ENCODE measurements around the gene DRC1. TPM values are rescaled to one million over a fixed set of nuclear protein-coding genes. Genes with fewer than 3 reads are reported as not detected.

Gene DRC1
- total RNA-seq, 1 donor from 2014 or later: not detected

- H3K4me1 ChIP-seq: peaks cover 7% of the 10 kb centered on the region
- intact Hi-C loops (cut with DNase I): no loop called here
Measured at GRCh38 chr2:26479789-26480565, 78.3 kb downstream of the DRC1 start.

GRCh38 chr2:26480566-26481423, 79.1 kb downstream of the DRC1 start:
- DNase-seq (ENCODE audit: extremely low spot score in 2 of 2): no peak
- H3K27ac ChIP-seq: no peak overlapping the region
- intact Hi-C loops (cut with DNase I): no loop called here
- no peak overlapping the region for H3K4me3 ChIP-seq
- H3K4me1 ChIP-seq: peaks cover 7% of the 10 kb centered on the region
- no peaks in the 10 kb centered on the region for H3K27me3 ChIP-seq
- no peaks in the 10 kb centered on the region for H3K36me3 ChIP-seq
- H3K9me3 ChIP-seq: no peaks in the 10 kb centered on the region
- TF ChIP-seq POLR2AphosphoS5 (IDR thresholded peaks at IDR 0.05; ENCODE audit: insufficient read depth in 1 of 2, low read depth in 1 of 2) (no peak), CTCF (IDR thresholded peaks at IDR 0.05) (no peak), POLR2A (IDR thresholded peaks at IDR 0.05) (no peak)

More at GRCh38 chr2:26479789-26480565, 78.3 kb downstream of the DRC1 start:
- DNase-seq (ENCODE audit: extremely low spot score in 2 of 2): no peak
- H3K27me3 ChIP-seq: no peaks in the 10 kb centered on the region
- H3K36me3 ChIP-seq: no peaks in the 10 kb centered on the region
- H3K27ac ChIP-seq: no peak overlapping the region
- H3K9me3 ChIP-seq: no peaks in the 10 kb centered on the region
- H3K4me3 ChIP-seq: no peak overlapping the region
- TF ChIP-seq POLR2AphosphoS5 (IDR thresholded peaks at IDR 0.05; ENCODE audit: insufficient read depth in 1 of 2, low read depth in 1 of 2): no peak
- TF ChIP-seq CTCF (IDR thresholded peaks at IDR 0.05): no peak
- no peak for TF ChIP-seq POLR2A (IDR thresholded peaks at IDR 0.05)

GRCh38 chr2:26481706-26482105, 80.0 kb downstream of the DRC1 start:
- no peak for DNase-seq (ENCODE audit: extremely low spot score in 2 of 2)
- H3K27ac ChIP-seq: no peak overlapping the region
- H3K4me1 ChIP-seq: peaks cover 7% of the 10 kb centered on the region
- H3K27me3 ChIP-seq: no peaks in the 10 kb centered on the region
- TF ChIP-seq CTCF (IDR thresholded peaks at IDR 0.05) (no peak), POLR2AphosphoS5 (IDR thresholded peaks at IDR 0.05; ENCODE audit: insufficient read depth in 1 of 2, low read depth in 1 of 2) (no peak), POLR2A (IDR thresholded peaks at IDR 0.05) (no peak)
- H3K36me3 ChIP-seq: no peaks in the 10 kb centered on the region
- H3K9me3 ChIP-seq: no peaks in the 10 kb centered on the region
- intact Hi-C loops (cut with DNase I): no loop called here
- no peak overlapping the region for H3K4me3 ChIP-seq

GRCh38 chr2:26482211-26483026, 80.7 kb downstream of the DRC1 start:
- no peaks in the 10 kb centered on the region for H3K9me3 ChIP-seq
- intact Hi-C loops (cut with DNase I): no loop called here

More at GRCh38 chr2:26482211-26483026, 80.7 kb downstream of the DRC1 start:
- no peak overlapping the region for H3K27ac ChIP-seq
- no peak for TF ChIP-seq POLR2A (IDR thresholded peaks at IDR 0.05)
- no peak for TF ChIP-seq CTCF (IDR thresholded peaks at IDR 0.05)
- TF ChIP-seq POLR2AphosphoS5 (IDR thresholded peaks at IDR 0.05; ENCODE audit: insufficient read depth in 1 of 2, low read depth in 1 of 2): no peak
- peaks cover 7% of the 10 kb centered on the region for H3K4me1 ChIP-seq
- no peak for DNase-seq (ENCODE audit: extremely low spot score in 2 of 2)
- no peak overlapping the region for H3K4me3 ChIP-seq
- no peaks in the 10 kb centered on the region for H3K36me3 ChIP-seq
- no peaks in the 10 kb centered on the region for H3K27me3 ChIP-seq

Data from vagina (tissue), 2 donors.